Loucy (cell line): ENCODE data around the gene MRPS2.
"Not testable (repeated sequence)": the region's sequence is repeated elsewhere in the genome, so short reads cannot be mapped to it uniquely, and the experiment has no call there.

Source experiments
- EZH2phosphoT487 ChIP-seq: fragments of 200-600 bp; IDR thresholded peaks from 2 replicates; pipeline ENCODE4 v1.6.1; 2018; ENCODE audit warnings: antibody characterized with exemption, mild to moderate bottlenecking, moderate library complexity, borderline replicate concordance
- TF ChIP-seq, protein P1 (sequence below): fragments of 200-600 bp; sonication (generic); conservative IDR thresholded peaks from 2 replicates; pipeline ENCODE4 v1.5.1; 2014; ENCODE audit warnings: mild to moderate bottlenecking, antibody characterized with exemption, low read length

DNA sequence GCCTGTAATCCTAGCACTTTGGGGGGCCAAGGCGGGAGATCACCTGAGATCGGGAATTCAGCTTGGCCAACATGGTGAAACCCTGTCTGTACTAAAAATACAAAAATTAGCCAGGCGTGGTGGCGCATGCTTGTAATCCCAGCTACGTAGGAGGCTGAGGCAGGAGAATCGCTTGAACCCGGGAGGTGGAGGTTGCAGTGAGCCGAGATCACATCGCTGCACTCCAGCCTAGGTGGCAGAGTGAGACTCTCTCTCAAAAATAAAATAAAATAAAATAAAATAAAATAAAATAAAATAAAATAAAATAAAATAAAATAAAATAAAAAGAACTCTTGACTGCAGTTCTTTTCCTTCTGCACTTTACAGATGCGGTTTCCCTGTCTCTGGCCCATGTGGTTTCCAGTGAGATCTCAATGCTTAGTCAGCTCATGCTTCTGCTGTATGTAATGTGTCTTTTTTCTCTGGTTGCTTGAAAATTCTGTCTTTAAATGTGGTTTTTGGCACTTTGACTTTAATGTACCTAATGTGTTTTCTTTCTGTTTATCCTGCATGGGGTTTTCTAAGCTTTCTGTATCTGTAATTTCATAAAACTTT is 28.5 kb downstream of the MRPS2 start:
- TF ChIP-seq, protein P1, sequence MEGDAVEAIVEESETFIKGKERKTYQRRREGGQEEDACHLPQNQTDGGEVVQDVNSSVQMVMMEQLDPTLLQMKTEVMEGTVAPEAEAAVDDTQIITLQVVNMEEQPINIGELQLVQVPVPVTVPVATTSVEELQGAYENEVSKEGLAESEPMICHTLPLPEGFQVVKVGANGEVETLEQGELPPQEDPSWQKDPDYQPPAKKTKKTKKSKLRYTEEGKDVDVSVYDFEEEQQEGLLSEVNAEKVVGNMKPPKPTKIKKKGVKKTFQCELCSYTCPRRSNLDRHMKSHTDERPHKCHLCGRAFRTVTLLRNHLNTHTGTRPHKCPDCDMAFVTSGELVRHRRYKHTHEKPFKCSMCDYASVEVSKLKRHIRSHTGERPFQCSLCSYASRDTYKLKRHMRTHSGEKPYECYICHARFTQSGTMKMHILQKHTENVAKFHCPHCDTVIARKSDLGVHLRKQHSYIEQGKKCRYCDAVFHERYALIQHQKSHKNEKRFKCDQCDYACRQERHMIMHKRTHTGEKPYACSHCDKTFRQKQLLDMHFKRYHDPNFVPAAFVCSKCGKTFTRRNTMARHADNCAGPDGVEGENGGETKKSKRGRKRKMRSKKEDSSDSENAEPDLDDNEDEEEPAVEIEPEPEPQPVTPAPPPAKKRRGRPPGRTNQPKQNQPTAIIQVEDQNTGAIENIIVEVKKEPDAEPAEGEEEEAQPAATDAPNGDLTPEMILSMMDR = not testable (repeated sequence)
- not testable (repeated sequence) for TF ChIP-seq EZH2phosphoT487
